ENCODE results near the gene CNTN5.
"Not testable (repeated sequence)": the region's sequence is repeated elsewhere in the genome, so short reads cannot be mapped to it uniquely, and the experiment has no call there.

The CNTN5 gene

GRCh38 chr11:99275521-99275920 is 254.8 kb downstream of the CNTN5 start:
- no peak for DNase-seq (ENCODE audit: low spot score)

GRCh38 chr11:99277281-99277680 is 256.5 kb downstream of the CNTN5 start:
- no peak for DNase-seq (ENCODE audit: low spot score)

DNA sequence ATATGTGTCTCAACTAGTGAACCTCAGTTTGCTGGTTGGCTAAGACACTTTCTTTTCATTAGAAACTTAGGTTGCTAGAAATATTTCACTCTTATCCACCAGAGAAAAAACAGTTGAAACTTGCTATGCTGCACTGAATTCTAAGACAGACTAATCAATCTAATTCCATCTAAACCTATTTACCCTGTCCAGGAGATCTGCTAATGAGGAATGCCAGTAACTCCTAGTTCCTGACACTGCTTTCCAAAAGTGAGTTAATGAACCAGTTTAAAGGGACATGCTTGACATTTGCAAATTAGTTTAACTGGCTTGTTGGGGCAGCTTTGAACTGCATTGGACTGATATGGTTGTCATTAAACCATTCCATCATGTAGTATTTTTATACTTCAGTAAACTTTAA is 258.5 kb downstream of the CNTN5 start:
- no peak for DNase-seq (ENCODE audit: low spot score)

DNA sequence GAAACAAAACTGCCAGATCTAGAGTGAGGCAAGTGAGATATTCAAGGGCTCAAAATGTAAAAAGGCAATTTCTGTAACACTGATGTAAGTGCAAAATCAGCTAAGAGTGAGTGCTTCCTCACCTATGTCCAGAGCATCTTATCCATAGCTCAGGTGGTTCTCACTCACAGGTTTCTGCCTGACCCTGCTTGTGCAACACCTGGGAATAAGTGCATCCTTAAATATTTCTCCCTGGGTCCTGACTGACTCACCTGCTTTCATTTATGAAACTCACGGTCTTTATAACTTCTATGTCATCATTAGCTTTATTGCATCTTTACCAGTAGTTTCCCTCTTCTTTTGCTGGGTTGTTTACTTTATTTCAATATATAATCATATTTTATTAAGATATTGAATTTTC is 260.6 kb downstream of the CNTN5 start:
- no peak for DNase-seq (ENCODE audit: low spot score)

GRCh38 chr11:99297925-99298324 is 277.2 kb downstream of the CNTN5 start:
- not testable (repeated sequence) for DNase-seq (ENCODE audit: low spot score)

DNA sequence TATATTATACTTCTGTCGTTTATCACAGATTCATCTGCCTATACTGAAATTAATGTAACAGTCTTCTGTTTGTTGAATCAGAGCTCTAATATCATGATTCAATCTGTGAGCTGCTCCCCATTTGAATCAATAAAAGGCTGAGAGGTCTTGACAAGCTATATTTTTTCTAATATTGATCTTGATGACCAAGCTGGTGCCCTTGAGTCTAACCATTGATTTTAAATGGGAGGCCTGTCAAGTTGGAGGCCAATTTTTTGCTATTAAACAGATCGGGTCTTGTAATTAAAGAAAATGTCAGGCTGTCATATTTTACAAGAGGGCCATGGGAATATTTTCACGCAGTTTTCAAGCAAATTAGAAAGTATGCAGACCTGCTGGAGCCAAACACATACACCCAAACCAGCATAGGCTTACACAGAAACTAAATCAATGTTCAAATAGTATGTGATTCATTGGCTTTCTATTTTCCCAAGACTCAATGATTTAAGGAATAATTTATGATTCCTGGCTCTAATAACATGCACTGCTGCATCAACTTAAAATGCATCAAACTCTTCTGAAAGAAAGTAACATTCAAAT is 286.9 kb downstream of the CNTN5 start:
- no peak for DNase-seq (ENCODE audit: low spot score)

DNA sequence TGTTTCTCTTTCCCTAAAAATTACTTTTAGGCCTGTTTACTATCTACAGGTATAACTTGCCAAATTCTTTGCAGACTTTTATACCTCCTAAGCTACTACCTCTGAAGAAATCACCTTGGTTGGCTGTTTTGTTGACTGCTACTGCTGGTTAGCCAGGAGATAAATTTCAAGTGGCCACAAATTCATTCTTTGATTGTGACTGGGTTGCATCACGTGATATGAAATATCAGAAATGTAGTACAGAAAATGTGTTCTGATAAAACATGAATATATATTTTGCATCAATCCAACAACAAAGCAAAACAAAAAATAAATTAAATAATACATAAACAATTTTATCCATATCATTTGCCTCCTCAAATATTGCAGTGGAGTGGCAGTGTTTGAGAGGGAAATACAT is 291.1 kb downstream of the CNTN5 start:
- DNase-seq (ENCODE audit: low spot score) = no peak

GRCh38 chr11:99316776-99317520 is 296.2 kb downstream of the CNTN5 start:
- DNase-seq (ENCODE audit: low spot score) = no peak

DNA sequence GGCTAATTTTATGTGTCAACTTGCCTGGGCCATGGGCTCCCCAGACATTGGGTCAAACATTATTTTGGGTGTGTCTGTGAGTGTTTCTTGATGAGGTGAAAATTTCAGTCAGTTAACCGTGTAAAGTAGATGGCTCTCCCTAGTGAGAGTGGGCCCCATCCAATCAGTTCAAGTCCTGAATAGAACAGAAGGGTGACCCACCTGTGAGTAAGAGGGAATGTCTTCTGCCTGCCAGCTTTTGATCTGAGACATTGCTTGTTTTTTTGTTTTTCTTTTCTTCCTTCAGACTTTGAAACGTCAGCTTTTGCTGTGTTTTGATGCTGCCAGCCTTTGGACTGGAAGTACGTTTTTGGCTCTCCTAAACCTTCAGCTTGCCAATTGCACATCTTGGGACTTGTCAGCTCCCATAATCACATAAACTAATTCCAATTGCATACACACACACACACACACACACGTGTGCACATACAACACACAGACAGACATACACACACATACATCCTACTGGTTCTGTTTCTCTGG is 300.1 kb downstream of the CNTN5 start:
- DNase-seq (ENCODE audit: low spot score) = no peak

- no peak for DNase-seq (ENCODE audit: low spot score)
Measured at GRCh38 chr11:99325847-99326246, 305.1 kb downstream of the CNTN5 start.

DNA sequence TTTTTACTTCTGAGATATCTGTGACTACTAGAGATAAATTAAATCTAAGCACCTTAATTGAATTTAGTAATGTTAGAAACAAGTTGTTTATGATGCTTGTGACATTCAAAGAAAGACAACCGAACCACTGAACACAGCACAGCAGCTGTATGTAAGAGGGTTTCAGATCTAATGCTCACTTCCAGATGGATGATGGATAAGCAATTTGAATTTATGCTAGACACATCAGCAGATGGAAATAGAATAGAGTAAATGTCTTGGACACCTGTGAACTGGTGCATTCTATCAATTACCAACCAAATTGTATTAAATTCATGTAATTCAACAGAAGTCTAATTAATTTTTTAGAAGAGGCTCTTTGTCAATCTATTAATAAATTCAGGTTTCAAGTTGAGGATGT is 306.3 kb downstream of the CNTN5 start:
- no peak for DNase-seq (ENCODE audit: low spot score)

DNA sequence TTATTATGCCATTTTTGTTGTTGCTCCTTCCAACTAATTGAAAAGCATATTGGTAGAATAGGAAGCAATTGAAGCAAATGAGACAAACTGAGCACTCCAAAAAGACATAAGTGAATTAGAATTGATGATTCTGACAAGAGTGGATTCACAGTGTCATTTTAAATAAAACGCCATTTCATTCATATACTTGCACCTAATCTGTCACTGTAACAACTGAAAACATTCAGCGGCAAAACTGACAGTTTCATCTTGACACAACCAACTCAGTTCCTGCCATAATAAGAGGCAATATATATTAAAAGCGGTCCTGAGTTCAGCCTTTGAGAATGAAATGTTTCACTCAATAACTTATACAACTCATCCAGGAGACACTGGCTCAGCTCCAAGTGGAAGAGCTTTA is 306.8 kb downstream of the CNTN5 start:
- DNase-seq (ENCODE audit: low spot score) = no peak

- no peak for DNase-seq (ENCODE audit: low spot score)
Measured at GRCh38 chr11:99333621-99334020, 312.9 kb downstream of the CNTN5 start.

DNA sequence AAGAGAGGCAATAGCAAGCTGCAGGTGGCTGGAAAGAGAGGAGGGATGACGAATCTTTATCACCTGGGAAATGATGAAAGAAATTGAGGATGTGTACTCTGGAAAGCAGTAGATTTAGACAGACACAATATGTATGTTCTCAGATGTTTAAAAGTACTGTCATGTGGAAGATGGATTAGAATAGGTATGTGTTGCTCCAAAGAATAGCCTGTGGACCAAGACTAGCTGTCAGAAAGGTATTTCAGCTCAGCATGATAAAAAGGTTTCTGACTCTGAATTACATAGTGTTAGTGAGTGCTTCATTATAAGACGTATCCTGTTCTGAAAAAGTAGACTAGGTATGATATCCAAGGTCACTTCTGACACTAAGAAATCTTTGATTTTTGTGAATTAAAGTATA is 322.4 kb downstream of the CNTN5 start:
- DNase-seq (ENCODE audit: low spot score) = no peak

DNA sequence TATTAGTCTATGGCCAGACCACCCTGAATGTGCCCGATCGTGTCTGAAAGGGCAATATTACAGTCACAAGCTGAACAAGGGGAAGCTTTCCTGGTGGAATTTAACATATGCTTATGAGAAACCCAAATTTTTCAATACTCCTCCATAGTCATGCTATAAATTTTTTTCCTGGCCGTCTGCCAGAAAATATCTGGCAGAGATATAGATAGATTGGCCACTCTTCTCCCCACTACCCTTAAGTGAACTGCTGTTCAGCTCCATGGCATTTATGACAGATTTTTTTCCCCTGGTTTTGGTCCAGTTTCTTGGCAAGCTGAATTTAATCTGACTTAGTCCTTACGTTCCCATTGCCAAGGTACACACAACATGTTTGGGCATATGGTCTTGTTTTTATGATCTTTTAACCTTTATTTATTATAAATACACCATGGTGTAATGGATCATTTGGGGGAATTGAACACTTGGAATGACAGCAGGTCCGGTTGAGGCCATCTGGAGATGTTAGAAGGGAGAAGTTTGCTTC is 328.5 kb downstream of the CNTN5 start:
- no peak for DNase-seq (ENCODE audit: low spot score)

DNA sequence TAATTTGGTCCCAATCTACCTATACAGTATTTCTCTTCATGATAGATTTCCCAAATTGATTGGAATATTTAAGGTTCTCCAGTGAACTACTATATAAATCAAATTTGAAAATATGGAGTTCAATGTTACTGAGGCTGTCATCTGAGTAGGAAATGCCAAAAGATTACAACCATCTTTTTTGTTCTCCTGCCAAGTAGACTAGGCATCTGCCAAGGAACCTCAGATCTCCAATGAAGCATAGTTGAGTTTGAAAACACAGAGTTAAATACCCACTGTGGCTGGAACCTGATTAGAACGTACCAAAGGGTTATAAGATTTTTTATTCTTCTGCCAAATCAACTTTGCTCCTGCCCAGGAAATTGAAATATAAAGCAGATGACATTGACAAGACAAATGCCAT is 330.9 kb downstream of the CNTN5 start:
- no peak for DNase-seq (ENCODE audit: low spot score)

DNA sequence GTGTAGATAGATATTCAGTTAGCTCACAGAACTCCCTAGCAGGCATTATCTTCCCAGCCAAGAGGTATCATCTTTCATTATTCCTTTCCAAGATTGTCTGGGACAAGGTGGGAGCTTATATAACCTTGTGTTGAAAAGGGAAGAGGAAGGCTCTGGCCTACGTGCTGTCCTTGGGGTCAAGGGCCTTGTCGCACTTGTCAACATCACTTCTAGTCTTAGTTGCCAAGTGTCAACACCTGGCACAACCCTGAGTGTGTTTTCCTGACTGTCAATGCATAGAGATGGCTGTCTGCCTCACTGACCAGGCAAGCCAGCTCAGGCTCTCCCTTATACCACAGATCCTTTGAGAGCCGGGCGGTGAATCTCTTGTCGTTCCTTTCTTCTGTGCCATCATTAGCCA is 331.9 kb downstream of the CNTN5 start:
- no peak for DNase-seq (ENCODE audit: low spot score)

DNA sequence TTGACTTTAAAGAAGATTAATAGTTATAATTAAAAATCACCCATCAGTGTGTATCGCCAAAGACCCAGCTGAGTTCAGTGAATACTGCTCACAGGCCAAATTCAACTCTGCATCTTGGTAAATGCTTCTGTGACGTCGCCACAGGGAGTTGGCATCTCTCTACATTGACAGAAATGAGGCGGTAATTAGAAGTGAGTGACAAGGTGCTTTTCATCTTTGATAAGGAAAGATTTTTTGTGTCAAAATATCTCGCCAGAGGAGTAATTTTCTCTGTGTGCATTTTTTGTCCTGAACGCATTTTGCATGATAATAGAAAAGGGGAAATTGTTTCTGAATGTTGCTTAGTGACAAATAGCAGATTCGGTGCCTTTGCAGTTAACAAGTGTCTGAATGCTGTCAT is 345.8 kb downstream of the CNTN5 start:
- no peak for DNase-seq (ENCODE audit: low spot score)

GRCh38 chr11:99368583-99368982 is 347.8 kb downstream of the CNTN5 start:
- no peak for DNase-seq (ENCODE audit: low spot score)

DNA sequence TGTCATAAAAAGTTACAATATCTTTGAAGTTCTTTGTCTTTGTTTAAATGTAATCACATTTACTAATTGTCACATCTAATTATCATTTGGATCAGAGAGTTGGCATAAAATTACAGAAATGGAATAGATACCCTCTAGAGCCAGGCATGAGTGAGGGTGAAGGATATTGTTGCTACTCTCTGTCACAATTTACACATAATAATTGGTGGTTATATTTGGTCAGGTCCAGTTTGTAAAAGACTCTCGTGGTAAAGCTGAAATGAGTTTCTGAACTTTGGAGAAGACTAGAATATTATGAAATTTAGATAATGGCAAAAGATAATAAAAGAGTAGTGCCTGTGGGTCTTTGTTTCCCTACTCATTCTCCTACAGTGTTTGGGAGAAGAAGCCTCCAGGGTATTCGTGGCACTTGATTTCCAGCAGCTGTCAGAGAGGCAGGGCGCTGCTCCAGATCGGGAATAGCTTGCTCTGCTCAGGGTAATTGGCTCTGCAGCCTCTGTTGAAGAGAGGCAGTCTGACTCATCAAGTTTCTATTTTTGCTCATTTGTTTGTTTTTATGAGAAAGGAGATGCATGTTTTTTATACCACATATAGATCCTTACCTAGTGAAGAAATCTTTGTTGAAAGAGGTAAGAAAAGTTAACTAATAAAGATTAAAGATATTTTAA is 349.9 kb downstream of the CNTN5 start:
- DNase-seq (ENCODE audit: low spot score) = no peak

DNA sequence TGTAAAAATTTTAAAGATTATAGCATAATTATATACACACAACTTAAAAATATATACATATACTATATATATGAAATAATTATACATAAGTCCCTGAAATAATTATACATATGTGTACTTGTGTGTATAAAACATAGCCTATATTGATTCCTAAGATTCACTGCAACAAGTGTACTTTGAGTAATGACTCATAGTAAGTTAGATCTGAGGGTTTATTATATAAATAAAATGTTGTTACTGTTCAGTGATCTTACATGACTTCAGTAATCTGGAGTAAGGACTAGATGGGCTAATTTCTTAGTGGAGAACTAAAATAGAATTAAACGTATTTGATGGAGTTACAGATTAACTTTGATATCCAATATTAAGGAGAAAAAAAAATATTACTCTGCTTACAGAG is 350.5 kb downstream of the CNTN5 start:
- no peak for DNase-seq (ENCODE audit: low spot score)

DNA sequence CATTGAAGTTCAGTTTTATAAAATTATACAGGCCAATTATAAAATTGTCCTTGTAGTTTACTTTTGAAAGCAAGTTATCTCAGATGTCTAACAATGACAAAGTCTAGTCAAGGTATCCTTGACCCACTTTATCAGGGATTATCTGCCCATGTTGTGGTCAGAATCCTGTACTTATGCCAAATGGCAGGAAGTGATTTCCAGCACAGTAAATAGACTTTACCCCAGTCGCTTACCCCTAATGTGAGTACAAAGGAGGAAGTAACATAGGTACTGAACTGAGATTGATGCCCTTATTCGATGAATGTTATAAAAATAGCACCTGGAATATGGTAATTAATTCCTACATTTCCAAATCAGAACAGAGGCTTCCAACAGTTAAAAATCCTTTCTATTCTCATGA is 355.7 kb downstream of the CNTN5 start:
- DNase-seq (ENCODE audit: low spot score) = no peak

DNA sequence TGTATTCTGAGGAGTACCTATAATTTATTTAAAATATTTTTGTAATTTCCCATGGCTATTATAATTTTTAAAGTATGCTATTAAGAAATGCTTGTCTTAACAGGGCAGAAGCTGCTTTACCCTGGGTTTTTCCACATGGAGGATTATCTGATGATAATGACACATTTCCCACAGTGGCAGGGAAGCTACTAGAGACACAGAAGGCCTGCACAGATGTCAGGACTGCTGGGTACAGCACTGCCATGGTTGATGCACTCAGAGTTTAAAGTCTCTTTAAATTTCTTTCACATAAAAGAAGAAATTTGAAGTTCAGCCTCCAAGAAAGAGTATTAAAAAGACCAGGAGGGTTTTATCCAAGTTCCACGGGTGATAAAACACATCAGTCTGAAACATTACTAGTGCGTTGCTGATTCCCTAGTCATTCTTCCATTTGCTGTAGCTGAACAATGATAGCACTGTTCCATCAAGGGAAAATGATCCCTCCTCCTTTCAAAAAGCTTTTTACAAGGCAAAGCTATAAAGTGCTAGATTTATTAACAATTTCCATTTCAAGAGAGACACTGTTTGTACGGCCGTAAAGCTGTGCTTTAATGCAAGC is 363.0 kb downstream of the CNTN5 start:
- DNase-seq (ENCODE audit: low spot score) = no peak

Measured in CD4-positive, alpha-beta T cell treated with Interleukin-6 at 100 ng/mL for 8 hours (primary cell).